HG02870 (cell line): ENCODE measurements around the gene NARF.
A peak's percentile ranks its signal among the peaks of the same experiment; 100 is the strongest.
"Not testable (repeated sequence)": the region's sequence is repeated elsewhere in the genome, so short reads cannot be mapped to it uniquely, and the experiment has no call there.

ENCODE experiments used
- ATAC-seq: cut with Tn5 transposase; IDR thresholded peaks from one replicate; pipeline ENCODE4 v1.9.1; 2021; ENCODE audit warnings: mild to moderate bottlenecking, moderate library complexity; ENCODE audit not compliant: unreplicated experiment

Gene NARF

DNA sequence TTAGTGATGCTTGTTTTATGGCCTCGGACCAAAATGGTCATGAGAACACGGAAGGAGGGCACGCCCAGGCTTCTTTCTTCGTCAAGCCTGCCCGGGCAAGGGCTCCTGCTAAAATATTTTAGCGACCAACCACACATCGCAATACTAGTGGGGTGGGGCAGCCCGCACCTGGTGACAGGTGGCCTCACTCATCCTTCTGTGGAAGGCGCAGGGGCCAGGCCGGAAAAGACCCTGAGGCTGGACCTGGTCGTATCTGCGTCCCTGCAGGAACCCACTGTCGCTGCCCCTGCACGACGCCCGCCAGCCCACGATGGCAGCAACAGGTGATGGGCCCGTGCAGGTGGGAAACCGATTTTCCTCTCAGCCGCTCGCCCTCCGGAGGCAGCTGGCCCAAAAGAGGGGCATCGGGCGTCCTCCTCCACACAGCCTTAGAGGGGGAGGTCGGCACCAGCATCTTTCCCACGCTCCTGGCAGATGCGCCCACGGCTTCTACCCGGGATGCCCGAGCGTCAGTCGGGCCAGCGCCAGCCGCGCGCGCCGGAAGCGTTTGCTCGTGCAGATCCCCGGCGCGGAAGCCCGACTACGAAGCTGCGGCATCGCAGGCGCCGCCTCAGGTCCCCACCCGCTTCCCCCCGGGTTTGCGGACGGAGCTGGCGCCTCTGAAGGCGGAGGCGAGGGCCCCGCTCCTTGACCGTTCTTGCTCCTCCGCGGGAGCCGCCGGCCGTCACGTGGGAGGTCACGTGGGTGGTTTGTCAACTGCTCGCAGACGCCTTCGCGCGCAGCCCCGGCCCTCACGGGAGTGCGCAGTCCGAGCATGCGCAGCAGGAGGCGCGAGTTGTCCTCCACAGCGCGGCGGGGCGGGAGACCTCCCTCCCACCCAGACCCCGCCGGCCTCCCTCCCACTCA, 38.2 kb downstream of the NARF start:
- ATAC-seq, result peak; percentile 54

GRCh38 chr17:82497483-82498405, 39.2 kb downstream of the NARF start:
- no peak for ATAC-seq

DNA sequence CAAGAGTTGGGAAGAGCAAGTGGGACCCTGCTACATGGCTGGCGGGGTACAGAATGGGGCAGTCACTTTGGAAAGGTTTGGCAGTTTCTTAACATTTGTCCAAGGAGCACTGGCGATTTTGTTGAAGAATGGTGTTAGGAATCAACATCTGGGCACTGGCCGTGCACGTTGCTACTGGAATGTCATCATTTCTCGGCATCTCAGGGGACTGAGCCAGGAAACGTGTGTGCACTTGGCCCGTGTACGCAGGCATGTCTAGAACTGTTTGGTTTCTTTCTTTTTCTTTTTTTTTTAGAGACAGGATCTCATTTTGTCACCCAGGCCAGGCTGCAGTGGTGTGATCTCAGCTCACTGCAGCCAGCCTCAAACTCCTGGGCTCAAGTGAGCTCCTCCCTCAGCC, 43.7 kb downstream of the NARF start:
- ATAC-seq, result no peak

DNA sequence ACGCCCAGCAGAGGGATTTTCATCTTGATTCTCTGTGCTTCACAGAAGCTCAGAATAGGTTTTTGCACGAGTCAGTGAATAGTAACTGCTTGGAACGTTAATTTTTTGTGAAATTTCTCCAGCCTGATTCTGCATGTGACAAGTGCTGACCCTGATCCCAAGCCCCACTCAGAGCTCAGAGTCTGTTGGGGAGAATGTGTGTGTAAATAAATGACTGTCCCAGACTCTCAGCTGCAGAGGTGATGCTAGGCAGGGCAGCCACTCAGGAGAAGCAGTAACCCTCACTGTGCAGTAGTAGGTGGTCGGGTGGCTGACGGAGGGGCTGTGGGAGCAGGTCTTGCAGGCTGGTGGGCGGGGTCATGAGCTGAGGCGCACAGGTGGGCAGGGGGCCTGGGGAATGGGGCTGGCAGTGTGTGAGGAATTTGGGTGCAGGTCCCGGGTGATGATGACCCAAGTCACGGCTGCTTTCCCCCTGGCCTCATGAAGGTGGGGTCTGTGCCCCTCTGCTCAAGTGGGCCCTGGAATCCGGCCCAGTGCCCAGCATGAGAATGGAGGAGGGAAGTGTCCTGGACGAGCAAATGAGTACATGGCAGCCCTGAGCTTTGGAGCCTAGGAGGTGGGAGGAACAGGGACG, 44.7 kb downstream of the NARF start:
- ATAC-seq, result no peak

DNA sequence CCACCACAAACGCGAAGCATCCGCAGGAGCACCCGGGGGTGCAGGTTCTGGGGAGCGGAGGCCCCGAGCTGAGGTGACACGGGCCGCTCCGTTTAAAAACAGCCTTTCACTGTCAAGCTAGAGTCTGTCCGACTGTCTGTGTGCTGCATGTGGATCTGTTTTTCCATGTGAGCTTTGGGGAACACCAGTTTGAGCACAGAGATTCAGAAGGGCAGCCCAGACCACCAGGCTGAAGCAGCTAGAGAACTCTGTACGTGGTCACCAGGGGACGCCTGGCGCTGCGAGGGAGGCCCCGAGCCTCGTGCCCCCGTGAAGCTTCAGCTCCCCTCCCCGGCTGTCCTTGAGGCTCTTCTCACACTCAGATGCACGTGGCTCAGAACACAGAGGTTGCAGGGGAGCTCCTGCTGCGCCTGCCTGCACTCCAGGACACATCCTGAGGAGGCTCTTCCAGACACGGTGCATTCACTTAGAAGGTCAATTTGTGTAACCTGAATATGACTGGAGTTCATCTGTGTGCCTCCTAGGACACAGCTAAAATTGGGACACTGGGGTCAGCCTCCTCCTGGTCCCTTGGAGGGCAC, 45.3 kb downstream of the NARF start:
- ATAC-seq, result no peak

DNA sequence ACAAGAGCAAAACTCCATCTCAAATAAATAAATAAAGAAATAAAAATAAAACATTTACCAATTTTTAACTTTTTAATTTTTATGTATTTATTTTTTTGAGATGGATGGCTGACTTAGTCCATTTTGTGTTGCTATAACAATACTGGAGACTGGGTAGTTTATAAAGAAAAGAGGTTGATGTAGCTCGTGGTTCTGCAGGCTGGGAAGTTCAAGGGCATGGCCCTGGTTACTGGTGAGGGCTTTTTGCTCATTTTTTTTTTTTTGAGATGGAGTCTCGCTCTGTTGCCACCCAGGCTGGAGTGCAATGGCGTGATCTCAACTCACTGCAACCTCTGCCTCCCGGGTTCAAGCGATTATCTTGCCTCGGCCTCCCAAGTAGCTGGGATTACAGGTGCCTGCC, 46.8 kb downstream of the NARF start:
- ATAC-seq, result no peak

GRCh38 chr17:82506402-82506801, 47.9 kb downstream of the NARF start:
- peak; percentile 78 for ATAC-seq

- ATAC-seq, result no peak
These were observed 49.2 kb downstream of the NARF start for GRCh38 chr17:82507631-82508175.

DNA sequence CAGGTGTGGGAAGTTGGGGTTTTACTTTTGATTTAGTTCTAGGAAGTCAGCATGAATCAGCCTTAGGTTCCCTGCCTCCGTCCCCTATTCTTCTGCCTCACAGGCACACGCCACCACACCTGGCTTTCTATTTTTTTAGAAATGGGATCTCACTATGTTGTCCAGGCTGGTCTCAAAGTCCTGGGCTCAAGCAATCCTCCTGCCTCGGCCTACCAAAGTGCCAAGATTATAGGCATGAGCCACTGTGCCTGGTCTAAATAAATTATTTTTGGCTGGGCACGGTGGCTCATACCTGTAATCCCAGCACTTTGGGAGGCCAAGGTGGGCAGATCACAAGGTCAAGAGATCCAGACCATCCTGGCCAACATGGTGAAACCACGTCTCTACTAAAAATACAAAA, 53.1 kb downstream of the NARF start:
- not testable (repeated sequence) for ATAC-seq

- not testable (repeated sequence) for ATAC-seq
These were observed 55.3 kb downstream of the NARF start for GRCh38 chr17:82513864-82514263.

GRCh38 chr17:82517230-82517865, 58.8 kb downstream of the NARF start:
- no peak for ATAC-seq

GRCh38 chr17:82518826-82519810, 60.6 kb downstream of the NARF start, which contains the start of gene FOXK2:
Gene FOXK2 (plus strand): TSS chr17:82519732. CDS start chr17:82519889, 157 bp downstream.
- ATAC-seq, result peak; percentile 87

DNA sequence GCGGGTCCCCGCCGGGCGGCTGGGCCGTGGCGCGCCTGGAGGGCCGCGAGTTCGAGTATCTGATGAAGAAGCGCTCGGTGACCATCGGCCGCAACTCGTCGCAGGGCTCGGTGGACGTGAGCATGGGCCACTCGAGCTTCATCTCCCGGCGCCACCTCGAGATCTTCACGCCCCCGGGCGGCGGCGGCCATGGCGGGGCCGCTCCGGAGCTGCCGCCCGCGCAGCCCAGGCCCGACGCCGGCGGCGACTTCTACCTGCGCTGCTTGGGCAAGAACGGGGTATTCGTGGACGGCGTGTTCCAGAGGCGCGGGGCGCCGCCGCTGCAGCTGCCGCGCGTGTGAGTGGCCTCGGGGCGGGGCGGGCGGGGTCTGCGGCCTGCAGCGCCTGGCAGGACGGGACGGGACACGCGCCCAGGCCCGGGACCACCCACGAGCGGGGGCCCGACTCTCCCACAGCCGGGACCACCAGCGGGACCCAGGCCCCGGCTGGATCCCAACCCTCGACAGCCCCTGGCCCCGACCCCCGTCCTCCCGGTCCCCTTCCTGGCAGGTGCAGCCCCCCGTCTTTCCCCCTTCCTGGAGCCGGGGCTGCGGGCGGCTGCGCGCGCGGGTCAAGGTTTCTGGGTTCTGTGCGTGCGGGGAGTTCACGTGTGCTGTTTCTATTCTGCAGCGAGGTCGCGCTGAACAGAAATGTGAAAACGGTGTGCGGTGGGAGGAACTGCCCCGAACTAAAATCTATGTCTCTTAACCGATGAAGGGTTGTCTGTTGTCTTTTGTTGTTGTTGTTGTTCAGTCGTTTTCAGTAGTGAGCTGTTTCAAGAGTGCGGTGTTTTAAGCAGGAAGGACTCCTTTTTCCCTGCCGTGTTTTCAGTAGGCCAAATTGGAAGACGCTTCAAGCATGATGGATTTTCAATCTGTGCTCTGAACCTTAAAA, 61.7 kb downstream of the NARF start:
- ATAC-seq, result no peak

DNA sequence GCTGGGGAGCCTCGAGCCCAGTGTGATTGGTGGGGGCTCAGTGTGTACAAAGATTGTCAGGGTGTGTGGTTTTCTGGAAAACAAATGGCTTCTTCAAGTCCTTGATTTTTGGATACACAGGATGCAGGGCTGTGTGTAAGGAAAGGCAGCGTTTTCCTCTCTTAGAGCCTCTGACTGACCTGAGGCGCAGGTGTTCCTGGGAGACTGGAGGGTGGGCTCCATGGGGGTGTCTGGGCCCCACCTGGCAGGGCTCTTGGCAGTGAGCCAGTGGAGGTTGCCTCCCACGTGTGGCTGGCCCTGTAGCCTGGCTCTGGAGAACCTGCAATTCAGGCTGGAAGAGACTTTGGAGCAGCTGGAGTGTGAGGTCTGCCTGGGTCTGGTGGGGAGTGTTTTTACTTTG, 66.0 kb downstream of the NARF start:
- ATAC-seq, result no peak

DNA sequence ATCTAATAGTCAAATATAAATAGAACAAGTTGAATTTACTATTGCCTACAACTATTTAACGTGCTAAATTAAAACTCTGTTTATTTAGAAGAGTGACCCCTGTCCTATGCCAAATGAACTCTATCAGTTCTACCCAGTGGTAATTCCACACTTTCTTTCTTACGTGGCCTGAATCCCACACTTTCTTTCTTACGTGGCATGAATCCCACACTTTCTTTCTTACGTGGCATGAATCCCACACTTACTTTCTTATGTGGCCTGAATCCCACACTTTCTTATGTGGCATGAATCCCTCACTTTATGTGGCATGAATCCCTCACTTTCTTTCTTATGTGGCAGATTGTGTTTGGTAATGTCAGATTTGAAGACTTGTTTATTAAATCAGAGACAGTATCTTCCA, 67.2 kb downstream of the NARF start:
- ATAC-seq, result no peak

GRCh38 chr17:82527898-82528297, 69.4 kb downstream of the NARF start:
- no peak for ATAC-seq

GRCh38 chr17:82528484-82529265, 70.1 kb downstream of the NARF start:
- ATAC-seq, result no peak
